ENCODE measurements around the gene SEMA7A.

The SEMA7A gene

GRCh38 chr15:74442063-74442462, 8.3 kb upstream of the SEMA7A start:
- TF ChIP-seq POLR2A (IDR thresholded peaks at IDR 0.05; ENCODE audit: low read depth, low read length) = no peak
- no peak for FAIRE-seq
- DNase-seq (ENCODE audit: insufficient read length, low spot score) = no peak

- FAIRE-seq (no peak), DNase-seq (ENCODE audit: insufficient read length, low spot score) (no peak)
- no peak for TF ChIP-seq PAX5 (IDR thresholded peaks at IDR 0.05; ENCODE audit: insufficient read depth, low read length, severe bottlenecking)
- no peak for TF ChIP-seq SPI1 (IDR thresholded peaks at IDR 0.05; ENCODE audit: low read depth, low read length)
- no peak for TF ChIP-seq POLR2AphosphoS5 (IDR thresholded peaks at IDR 0.05; ENCODE audit: low read depth, low read length)
- no peak for TF ChIP-seq POU2F2 (IDR thresholded peaks at IDR 0.05; ENCODE audit: low read depth, low read length)
- TF ChIP-seq POLR2A (IDR thresholded peaks at IDR 0.05; ENCODE audit: low read depth, low read length) = no peak
- TF ChIP-seq TAF1 (IDR thresholded peaks at IDR 0.05; ENCODE audit: low read depth, low read length) = no peak
Measured at GRCh38 chr15:74441248-74441941, 7.6 kb upstream of the SEMA7A start.

GRCh38 chr15:74438721-74439316, 5.1 kb upstream of the SEMA7A start:
- FAIRE-seq (peak; percentile 95), DNase-seq (ENCODE audit: insufficient read length, low spot score) (peak; percentile 73)
- TF ChIP-seq POLR2AphosphoS5 (IDR thresholded peaks at IDR 0.05; ENCODE audit: low read depth, low read length) (no peak), POLR2A (IDR thresholded peaks at IDR 0.05; ENCODE audit: low read depth, low read length) (no peak), SPI1 (IDR thresholded peaks at IDR 0.05; ENCODE audit: low read depth, low read length) (no peak), PAX5 (IDR thresholded peaks at IDR 0.05; ENCODE audit: insufficient read depth, low read length, severe bottlenecking) (no peak), POU2F2 (IDR thresholded peaks at IDR 0.05; ENCODE audit: low read depth, low read length) (no peak), TAF1 (IDR thresholded peaks at IDR 0.05; ENCODE audit: low read depth, low read length) (no peak)

- no peak for TF ChIP-seq POU2F2 (IDR thresholded peaks at IDR 0.05; ENCODE audit: low read depth, low read length)
- TF ChIP-seq SPI1 (IDR thresholded peaks at IDR 0.05; ENCODE audit: low read depth, low read length) = no peak
- no peak for TF ChIP-seq POLR2A (IDR thresholded peaks at IDR 0.05; ENCODE audit: low read depth, low read length)
- no peak for TF ChIP-seq PAX5 (IDR thresholded peaks at IDR 0.05; ENCODE audit: insufficient read depth, low read length, severe bottlenecking)
- TF ChIP-seq POLR2AphosphoS5 (IDR thresholded peaks at IDR 0.05; ENCODE audit: low read depth, low read length) = no peak
- no peak for TF ChIP-seq TAF1 (IDR thresholded peaks at IDR 0.05; ENCODE audit: low read depth, low read length)
- DNase-seq (ENCODE audit: insufficient read length, low spot score) (no peak), FAIRE-seq (no peak)
Measured at GRCh38 chr15:74438206-74438605, 4.4 kb upstream of the SEMA7A start.

GRCh38 chr15:74434263-74435136, 742 bp upstream of the SEMA7A start:
- FAIRE-seq = peak; percentile 28
- no peak for TF ChIP-seq POLR2AphosphoS5 (IDR thresholded peaks at IDR 0.05; ENCODE audit: low read depth, low read length)
- TF ChIP-seq PAX5 (IDR thresholded peaks at IDR 0.05; ENCODE audit: insufficient read depth, low read length, severe bottlenecking) = no peak
- TF ChIP-seq TAF1 (IDR thresholded peaks at IDR 0.05; ENCODE audit: low read depth, low read length) = no peak
- TF ChIP-seq POU2F2 (IDR thresholded peaks at IDR 0.05; ENCODE audit: low read depth, low read length) = no peak
- no peak for TF ChIP-seq SPI1 (IDR thresholded peaks at IDR 0.05; ENCODE audit: low read depth, low read length)
- no peak for TF ChIP-seq POLR2A (IDR thresholded peaks at IDR 0.05; ENCODE audit: low read depth, low read length)
- no peak for DNase-seq (ENCODE audit: insufficient read length, low spot score)

GRCh38 chr15:74432968-74433591, 678 bp downstream of the SEMA7A start:
- DNase-seq (ENCODE audit: insufficient read length, low spot score) = no peak
- no peak for FAIRE-seq
- TF ChIP-seq PAX5 (IDR thresholded peaks at IDR 0.05; ENCODE audit: insufficient read depth, low read length, severe bottlenecking) = no peak

GRCh38 chr15:74432271-74432967, 1.3 kb downstream of the SEMA7A start:
- DNase-seq (ENCODE audit: insufficient read length, low spot score) (no peak), FAIRE-seq (no peak)
- no peak for TF ChIP-seq TAF1 (IDR thresholded peaks at IDR 0.05; ENCODE audit: low read depth, low read length)

GRCh38 chr15:74431645-74432044, 2.1 kb downstream of the SEMA7A start:
- FAIRE-seq = peak; percentile 50
- DNase-seq (ENCODE audit: insufficient read length, low spot score) = no peak

GRCh38 chr15:74431116-74431515, 2.6 kb downstream of the SEMA7A start:
- FAIRE-seq = peak; percentile 71
- TF ChIP-seq PAX5 (IDR thresholded peaks at IDR 0.05; ENCODE audit: insufficient read depth, low read length, severe bottlenecking) (no peak), POU2F2 (IDR thresholded peaks at IDR 0.05; ENCODE audit: low read depth, low read length) (no peak), POLR2A (IDR thresholded peaks at IDR 0.05; ENCODE audit: low read depth, low read length) (no peak), SPI1 (IDR thresholded peaks at IDR 0.05; ENCODE audit: low read depth, low read length) (no peak), POLR2AphosphoS5 (IDR thresholded peaks at IDR 0.05; ENCODE audit: low read depth, low read length) (no peak), TAF1 (IDR thresholded peaks at IDR 0.05; ENCODE audit: low read depth, low read length) (no peak)

More at GRCh38 chr15:74431645-74432044, 2.1 kb downstream of the SEMA7A start:
- TF ChIP-seq POLR2A (IDR thresholded peaks at IDR 0.05; ENCODE audit: low read depth, low read length) (no peak), SPI1 (IDR thresholded peaks at IDR 0.05; ENCODE audit: low read depth, low read length) (no peak), POLR2AphosphoS5 (IDR thresholded peaks at IDR 0.05; ENCODE audit: low read depth, low read length) (no peak), POU2F2 (IDR thresholded peaks at IDR 0.05; ENCODE audit: low read depth, low read length) (no peak), TAF1 (IDR thresholded peaks at IDR 0.05; ENCODE audit: low read depth, low read length) (no peak), PAX5 (IDR thresholded peaks at IDR 0.05; ENCODE audit: insufficient read depth, low read length, severe bottlenecking) (no peak)

More at GRCh38 chr15:74431116-74431515, 2.6 kb downstream of the SEMA7A start:
- DNase-seq (ENCODE audit: insufficient read length, low spot score) = no peak
